HepG2 (cell line): ENCODE measurements around the gene AIF1. TPM values are rescaled to one million over a fixed set of nuclear protein-coding genes. Genes with fewer than 3 reads are reported as not detected.
A peak's percentile ranks its signal among the peaks of the same experiment; 100 is the strongest.

Source experiments
- ARID4A ChIP-seq: sonication (generic); formaldehyde crosslinking; IDR thresholded peaks from 2 replicates; pipeline ENCODE4 v1.5.0; 2020; ENCODE audit warnings: mild to moderate bottlenecking, missing genetic modification reagents, borderline replicate concordance
- ASH2L ChIP-seq: fragments of 300-600, 200-600 bp; sonication (generic); IDR thresholded peaks from 2 replicates; pipeline ENCODE4 v1.7.0; 2017; ENCODE audit warnings: low read depth, mild to moderate bottlenecking, moderate library complexity, mixed read lengths, low read length; ENCODE audit not compliant: insufficient read length
- DMAP1 ChIP-seq: IDR thresholded peaks from 2 replicates; pipeline ENCODE4 v1.6.1; 2016
- FOXC1 ChIP-seq: sonication (generic); formaldehyde crosslinking; IDR thresholded peaks from 2 replicates; pipeline ENCODE4 v1.8.0; 2022; ENCODE audit warnings: mild to moderate bottlenecking, missing genetic modification reagents, borderline replicate concordance
- HBP1 ChIP-seq: IDR thresholded peaks from 2 replicates; pipeline ENCODE4 v1.6.1; 2016; ENCODE audit warnings: low read depth, control low read depth
- HDAC1 ChIP-seq: sonication (generic); formaldehyde crosslinking; IDR thresholded peaks from 2 replicates; pipeline ENCODE4 v1.5.1; 2020; ENCODE audit warnings: mild to moderate bottlenecking, missing genetic modification reagents
- ISL2 ChIP-seq: sonication (generic); formaldehyde crosslinking; IDR thresholded peaks from 2 replicates; pipeline ENCODE4 v1.5.0; 2020; ENCODE audit warnings: missing genetic modification reagents
- NFATC3 ChIP-seq: sonication (generic); formaldehyde crosslinking; IDR thresholded peaks from 2 replicates; pipeline ENCODE4 v1.5.1; 2020; ENCODE audit warnings: mild to moderate bottlenecking, missing genetic modification reagents
- PAF1 ChIP-seq: IDR thresholded peaks from 2 replicates; pipeline ENCODE4 v1.6.1; 2016; ENCODE audit warnings: missing genetic modification reagents, missing compliant biosample characterization
- POLR2AphosphoS5 ChIP-seq: IDR thresholded peaks from 2 replicates; pipeline ENCODE4 v1.6.1; 2012; ENCODE audit warnings: low read depth, low read length
- RARA ChIP-seq: IDR thresholded peaks from 2 replicates; pipeline ENCODE4 v1.6.1; 2016; ENCODE audit warnings: missing genetic modification reagents, missing compliant biosample characterization
- RBFOX2 ChIP-seq: fragments of 200-400 bp; formaldehyde crosslinking; IDR thresholded peaks from 2 replicates; pipeline ENCODE4 v1.6.1; 2017; ENCODE audit warnings: low read depth, mild to moderate bottlenecking, low read length
- SIN3A ChIP-seq: IDR thresholded peaks from 2 replicates; pipeline ENCODE4 v1.6.1; 2011; ENCODE audit warnings: low read depth, mild to moderate bottlenecking, control low read depth, low read length, borderline replicate concordance
- ZBTB20 ChIP-seq: sonication (generic); formaldehyde crosslinking; IDR thresholded peaks from 2 replicates; pipeline ENCODE4 v1.8.1; 2023; ENCODE audit warnings: missing genetic modification reagents, low read depth, mild to moderate bottlenecking, borderline replicate concordance
- ZBTB44 ChIP-seq: sonication (generic); formaldehyde crosslinking; IDR thresholded peaks from 2 replicates; pipeline ENCODE4 v1.4.0; 2020; ENCODE audit warnings: missing genetic modification reagents
- ZNF512B ChIP-seq: sonication (generic); formaldehyde crosslinking; IDR thresholded peaks from 2 replicates; pipeline ENCODE4 v1.5.1; 2020; ENCODE audit warnings: missing genetic modification reagents, mild to moderate bottlenecking, borderline replicate concordance
- ZNF558 ChIP-seq: sonication (generic); formaldehyde crosslinking; IDR thresholded peaks from 2 replicates; pipeline ENCODE4 v1.9.0; 2022; ENCODE audit warnings: mild to moderate bottlenecking, missing genetic modification reagents, borderline replicate concordance
- ZNF772 ChIP-seq: sonication (generic); formaldehyde crosslinking; IDR thresholded peaks from 2 replicates; pipeline ENCODE4 v1.5.0; 2020; ENCODE audit warnings: mild to moderate bottlenecking, missing genetic modification reagents
- ZNF883 ChIP-seq: sonication (generic); formaldehyde crosslinking; IDR thresholded peaks from 2 replicates; pipeline ENCODE4 v1.5.1; 2020; ENCODE audit warnings: mild to moderate bottlenecking, missing genetic modification reagents; ENCODE audit errors: not compliant biosample characterization
- polyA plus RNA-seq, 8 experiments: library from polyadenylated mRNA; depleted of rRNA in 3 of 8; stranded (reverse) in 7 of 8; unstranded in 1 of 8; fragments of >200 nt; fragmentation: Illumina TruSeq in 4 of 8; extraction: Trizol in 4 of 8; gene quantifications; 2 replicates each; pipeline versions ENCODE4 v1.2.1 to v1.2.3, GENCODE V29; 2011 to 2016; ENCODE audit warnings: low read depth in 4 of 8, missing spikeins in 1 of 8, mixed read lengths in 1 of 8; ENCODE audit not compliant: insufficient read depth in 1 of 8
- total RNA-seq, 5 experiments: library from RNA; depleted of rRNA; stranded (reverse); fragments of >200 nt; fragmentation: Illumina TruSeq; extraction: Trizol; gene quantifications; 2 replicates each; pipeline ENCODE4 v1.2.3, GENCODE V29; 2016; ENCODE audit warnings: low read depth in 1 of 5

Gene AIF1
- total and polyA plus RNA-seq, 2 of the 13 experiments (the other 11 are each of a cell fraction or from before 2014, with no cell fraction given) = 1.5 TPM; not detected in 1

- TF ChIP-seq ARID4A (CRISPR knock-in tag) (no peak), SIN3A (no peak), ZNF772 (CRISPR knock-in tag) (no peak), RARA (no peak), ASH2L (no peak), FOXC1 (CRISPR knock-in tag) (no peak), ZNF558 (CRISPR knock-in tag) (no peak), POLR2AphosphoS5 (peak; percentile 53), PAF1 (CRISPR knock-in tag) (peak; percentile 76), RBFOX2 (peak; percentile 53), DMAP1 (CRISPR knock-in tag) (no peak), ISL2 (CRISPR knock-in tag) (no peak), HBP1 (CRISPR knock-in tag) (no peak), ZBTB44 (no peak), NFATC3 (CRISPR knock-in tag) (no peak), ZNF512B (CRISPR knock-in tag) (no peak), ZBTB20 (CRISPR knock-in tag) (no peak), ZNF883 (CRISPR knock-in tag) (no peak), HDAC1 (CRISPR knock-in tag) (no peak)
These were observed 21.9 kb downstream of the AIF1 start (continued) for GRCh38 chr6:31636698-31637596.
